Tibial nerve (tissue), 4 donors: ENCODE results near the gene ZNF354C. TPM values are rescaled to one million over a fixed set of nuclear protein-coding genes. Genes with fewer than 3 reads are reported as not detected.

ENCODE experiments used
- DNase-seq, 2 donors: peaks; one replicate each; pipeline ENCODE4 v3.0.0-alpha.2; 2019; ENCODE audit warnings: low spot score in 2 of 2
- H3K27ac ChIP-seq, 4 donors: fragments of 200-600 bp; sonication (generic) in 3 of 4; one replicate each; pipeline ENCODE4 v1.5.1; 2017 to 2019; ENCODE audit warnings: mild to moderate bottlenecking in 1 of 4
- H3K27me3 ChIP-seq, 2 donors: fragments of 200-600 bp; sonication (generic) in 1 of 2; one replicate each; pipeline versions ENCODE4 v1.5.1 to v1.6.0; 2017 to 2019
- H3K36me3 ChIP-seq, 3 donors: fragments of 200-600 bp; sonication (generic); one replicate each; pipeline ENCODE4 v1.5.1; 2018 to 2019
- H3K4me1 ChIP-seq, 4 donors: fragments of 200-600 bp; sonication (generic) in 3 of 4; one replicate each; pipeline ENCODE4 v1.5.1; 2017 to 2019
- H3K4me3 ChIP-seq, 4 donors: fragments of 200-600 bp; sonication (generic) in 3 of 4; one replicate each; pipeline ENCODE4 v1.5.1; 2017 to 2019; ENCODE audit warnings: mild to moderate bottlenecking in 1 of 4, moderate library complexity in 1 of 4
- H3K9me3 ChIP-seq, 4 donors: fragments of 200-600 bp; sonication (generic) in 3 of 4; one replicate each; pipeline ENCODE4 v1.5.1; 2017 to 2019
- CTCF ChIP-seq, 5 experiments: fragments of 200-600 bp in 3 of 5; fragments of 450-650 bp in 2 of 5; sonication (generic) in 3 of 5; IDR thresholded peaks; one replicate each; pipeline ENCODE4 v1.5.1; 2016 to 2019; ENCODE audit warnings: antibody characterized with exemption in 5 of 5, mild to moderate bottlenecking in 3 of 5, moderate library complexity in 2 of 5
- EP300 ChIP-seq, 2 donors: sonication (generic); formaldehyde crosslinking; IDR thresholded peaks; one replicate each; pipeline ENCODE4 v1.6.1; 2017; ENCODE audit warnings: antibody characterized with exemption in 2 of 2, mild to moderate bottlenecking in 1 of 2
- POLR2A ChIP-seq, 2 donors: fragments of 450-650 bp; IDR thresholded peaks; one replicate each; pipeline ENCODE4 v1.6.1; 2017; ENCODE audit warnings: antibody characterized with exemption in 2 of 2, mild to moderate bottlenecking in 2 of 2, moderate library complexity in 2 of 2
- WGBS, 2 donors: methylation state at CpG; one replicate each; pipeline ENCODE4 v1.1.5; 2018; 5-methylcytosine and 5-hydroxymethylcytosine counted together
- total RNA-seq, 4 donors: library from RNA; depleted of rRNA; stranded (reverse); fragments of >200 nt; gene quantifications; one replicate each; pipeline ENCODE4 v1.1.0, GENCODE V29; 2016

The ZNF354C gene
- total RNA-seq, 4 donors from 2014 or later = 7.0 to 9.9 (median 9.2) TPM

DNA sequence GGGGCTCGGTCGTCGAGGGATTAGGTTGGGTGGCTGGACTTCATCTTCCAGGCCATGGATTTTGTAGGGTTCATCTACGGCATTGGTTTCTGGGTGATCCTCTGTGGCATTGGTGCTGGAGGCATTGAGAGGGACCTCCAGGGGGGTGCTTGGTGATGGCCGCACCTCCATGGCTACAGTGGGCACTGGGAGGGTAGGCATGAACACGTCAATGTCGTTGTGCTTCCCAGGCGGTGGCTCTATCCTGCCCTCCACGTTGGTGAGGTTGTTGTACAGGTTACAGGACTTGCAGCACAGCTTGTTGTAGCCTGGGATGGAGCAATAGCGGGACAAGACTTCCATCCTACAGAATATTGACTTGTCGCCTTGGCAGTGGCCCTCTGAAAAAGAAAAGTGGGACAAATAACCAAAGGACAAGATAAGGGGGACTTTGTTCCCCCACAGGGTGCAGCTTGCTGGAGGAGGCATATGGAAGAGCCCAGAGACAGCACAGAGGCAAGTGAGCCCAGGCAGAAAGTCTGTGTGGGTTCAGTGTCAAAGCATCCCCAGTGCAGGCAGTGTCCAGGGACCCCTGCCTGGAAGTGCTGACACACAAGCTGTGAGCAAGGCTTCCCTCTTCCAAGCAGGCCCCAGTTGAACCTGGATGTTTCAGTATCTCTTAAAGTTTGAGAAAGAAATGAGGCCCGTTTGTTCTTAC is 53.9 kb downstream of the ZNF354C start:
- Histone ChIP-seq H3K27me3 (no peaks in the 10 kb centered on the region), H3K4me1 (no peaks in the 10 kb centered on the region), H3K9me3 (peaks cover 0 to 92% (median 23%) of the 10 kb centered on the region in 4 donors), H3K27ac (no peak overlapping the region), H3K36me3 (peaks cover 0 to 57% (median 0%) of the 10 kb centered on the region in 3 donors), H3K4me3 (no peak overlapping the region)
- 90 to 92% methylated on average over 12 of the region's 12 CpGs for WGBS, 2 donors
- TF ChIP-seq POLR2A (IDR thresholded peaks at IDR 0.05) (no peak), EP300 (IDR thresholded peaks at IDR 0.05) (no peak), CTCF (IDR thresholded peaks at IDR 0.05) (no peak)
- no peak for DNase-seq

DNA sequence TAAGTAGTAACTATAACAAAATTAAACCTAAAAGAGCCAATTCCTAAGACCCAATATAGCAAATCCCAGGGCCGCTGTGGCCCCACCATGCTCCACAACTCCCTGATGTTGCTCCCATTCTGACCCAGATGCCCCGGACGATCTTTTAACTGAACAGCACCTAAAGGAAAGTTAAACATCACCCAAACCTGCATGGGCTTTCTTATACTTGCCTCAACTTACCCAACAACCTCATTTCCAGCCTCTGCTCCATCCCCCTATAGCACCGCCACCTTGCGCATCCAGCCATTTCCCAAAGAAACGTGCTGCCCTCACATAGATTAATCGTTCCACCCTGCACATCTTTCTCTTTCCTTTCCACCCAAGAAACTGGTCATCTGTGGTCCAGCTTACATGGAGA is 54.6 kb downstream of the ZNF354C start:
- no peak overlapping the region for H3K4me3 ChIP-seq
- H3K27ac ChIP-seq = no peak overlapping the region
- H3K4me1 ChIP-seq = no peaks in the 10 kb centered on the region
- H3K9me3 ChIP-seq = peaks cover 0 to 89% (median 22%) of the 10 kb centered on the region in 4 donors
- H3K27me3 ChIP-seq = no peaks in the 10 kb centered on the region
- DNase-seq = no peak
- peaks cover 0 to 62% (median 0%) of the 10 kb centered on the region in 3 donors for H3K36me3 ChIP-seq
- WGBS, 2 donors = 93 to 94% methylated on average over 7 of the region's 7 CpGs
- TF ChIP-seq POLR2A (IDR thresholded peaks at IDR 0.05) = no peak
- no peak for TF ChIP-seq EP300 (IDR thresholded peaks at IDR 0.05)
- no peak for TF ChIP-seq CTCF (IDR thresholded peaks at IDR 0.05)

GRCh38 chr5:179115307-179115706 is 55.1 kb downstream of the ZNF354C start:
- DNase-seq = no peak
- H3K9me3 ChIP-seq = peaks cover 0 to 85% (median 21%) of the 10 kb centered on the region in 4 donors

DNA sequence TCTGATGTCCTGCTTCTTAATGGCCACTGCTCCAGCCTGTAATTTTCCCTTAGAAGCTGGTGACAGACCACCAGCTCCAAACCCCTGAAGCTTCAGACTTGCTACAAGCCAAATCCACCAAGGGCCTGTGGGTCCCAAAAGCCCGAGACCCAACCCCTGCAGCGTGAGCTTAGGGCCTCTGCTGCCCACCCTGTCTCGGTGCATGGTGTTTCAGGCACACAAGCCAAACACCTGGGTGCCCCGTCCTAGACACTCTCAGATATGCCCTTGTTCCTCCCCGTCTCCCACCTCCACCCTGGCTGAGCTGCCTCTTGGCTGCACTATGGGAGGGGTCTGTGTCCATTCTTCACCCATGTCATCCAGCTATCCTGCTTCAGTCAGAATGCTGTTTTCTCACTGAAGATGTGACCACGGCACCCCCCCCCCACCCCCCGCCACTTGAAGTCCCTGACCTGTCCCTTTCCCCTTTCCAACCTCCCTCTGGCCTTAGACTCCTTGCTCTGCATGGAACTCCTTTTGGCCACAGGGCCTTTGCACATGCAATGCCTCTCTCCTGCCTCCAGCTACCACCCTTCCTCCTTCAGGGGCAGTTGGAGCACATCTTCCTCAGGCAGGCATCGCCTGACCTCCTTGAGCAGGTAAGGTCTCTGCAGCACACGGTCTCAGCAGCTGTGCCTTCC is 55.8 kb downstream of the ZNF354C start:
- Histone ChIP-seq H3K4me1 (no peaks in the 10 kb centered on the region), H3K9me3 (peaks cover 0 to 85% (median 18%) of the 10 kb centered on the region in 4 donors), H3K36me3 (peaks cover 0 to 73% (median 0%) of the 10 kb centered on the region in 3 donors), H3K27ac (no peak overlapping the region), H3K27me3 (no peaks in the 10 kb centered on the region), H3K4me3 (no peak overlapping the region)
- TF ChIP-seq POLR2A (IDR thresholded peaks at IDR 0.05) (no peak), EP300 (IDR thresholded peaks at IDR 0.05) (no peak), CTCF (IDR thresholded peaks at IDR 0.05) (no peak)
- 88 to 91% methylated on average over 9 of the region's 9 CpGs for WGBS, 2 donors
- DNase-seq = no peak

More at GRCh38 chr5:179115307-179115706, 55.1 kb downstream of the ZNF354C start:
- Histone ChIP-seq H3K36me3 (peaks cover 0 to 66% (median 0%) of the 10 kb centered on the region in 3 donors), H3K27me3 (no peaks in the 10 kb centered on the region), H3K4me1 (no peaks in the 10 kb centered on the region), H3K27ac (no peak overlapping the region), H3K4me3 (no peak overlapping the region)
- 86 to 89% methylated on average over 5 of the region's 5 CpGs for WGBS, 2 donors
- TF ChIP-seq CTCF (IDR thresholded peaks at IDR 0.05) = no peak
- TF ChIP-seq POLR2A (IDR thresholded peaks at IDR 0.05) = no peak
- TF ChIP-seq EP300 (IDR thresholded peaks at IDR 0.05) = no peak

- DNase-seq = no peak
- Histone ChIP-seq H3K36me3 (peaks cover 0 to 87% (median 0%) of the 10 kb centered on the region in 3 donors), H3K4me3 (no peak overlapping the region), H3K27ac (no peak overlapping the region), H3K27me3 (no peaks in the 10 kb centered on the region), H3K4me1 (no peaks in the 10 kb centered on the region), H3K9me3 (peaks cover 0 to 85% (median 7%) of the 10 kb centered on the region in 4 donors)
- TF ChIP-seq EP300 (IDR thresholded peaks at IDR 0.05) (no peak), POLR2A (IDR thresholded peaks at IDR 0.05) (no peak), CTCF (IDR thresholded peaks at IDR 0.05) (no peak)
- 88 to 95% methylated on average over 4 of the region's 4 CpGs for WGBS, 2 donors
Measured at GRCh38 chr5:179118338-179118737, 58.2 kb downstream of the ZNF354C start.
